Measurements from ENCODE around the gene CDR2. TPM values are rescaled to one million over a fixed set of nuclear protein-coding genes. Genes with fewer than 3 reads are reported as not detected.

The CDR2 gene
- total and polyA plus RNA-seq, 11 donors: 3.7 to 12.4 (median 6.0) TPM

- TF ChIP-seq CTCF (IDR thresholded peaks at IDR 0.05): no peak
- Histone ChIP-seq H3K27ac (no peak overlapping the region), H3K9me3 (no peaks in the 10 kb centered on the region), H3K27me3 (no peaks in the 10 kb centered on the region), H3K4me1 (no peaks in the 10 kb centered on the region), H3K36me3 (peaks cover 0 to 13% (median 3%) of the 10 kb centered on the region in 9 donors), H3K4me3 (no peak overlapping the region)
- intact Hi-C loops (cut with DNase I): no loop called here
- WGBS, 4 donors: 95 to 96% (median 95%) methylated on average over 7 of the region's 7 CpGs
- ATAC-seq (no peak), DNase-seq (no peak)
Observed at GRCh38 chr16:22413819-22414218, 39.4 kb upstream of the CDR2 start.

- no peaks in the 10 kb centered on the region for H3K27me3 ChIP-seq
- H3K4me1 ChIP-seq: peaks cover 0 to 4% (median 0%) of the 10 kb centered on the region in 12 donors
- no peak for DNase-seq
- no peak overlapping the region for H3K27ac ChIP-seq
- H3K9me3 ChIP-seq: no peaks in the 10 kb centered on the region
- H3K36me3 ChIP-seq: peaks cover 0 to 4% (median 0%) of the 10 kb centered on the region in 9 donors
- 92 to 99% (median 98%) methylated on average over 2 of the region's 2 CpGs for WGBS, 4 donors
- intact Hi-C loops (cut with DNase I): loop anchor here in 1 of 10 donors (10.0 kb wide), 1 partner anchor 53 kb away; no protein-coding TSS in a partner anchor
- ATAC-seq: no peak
- H3K4me3 ChIP-seq: no peak overlapping the region
- TF ChIP-seq CTCF (IDR thresholded peaks at IDR 0.05) (no peak), POLR2A (IDR thresholded peaks at IDR 0.05) (no peak)
Observed at GRCh38 chr16:22407486-22407885, 33.1 kb upstream of the CDR2 start.

- H3K27ac ChIP-seq: no peak overlapping the region
- peaks cover 0 to 4% (median 0%) of the 10 kb centered on the region in 9 donors for H3K36me3 ChIP-seq
- H3K4me1 ChIP-seq: peaks cover 0 to 15% (median 0%) of the 10 kb centered on the region in 12 donors
- no peaks in the 10 kb centered on the region for H3K9me3 ChIP-seq
- intact Hi-C loops (cut with DNase I): loop anchor here in 1 of 10 donors (10.0 kb wide), 1 partner anchor 47 kb away; no protein-coding TSS in a partner anchor
- TF ChIP-seq POLR2A (IDR thresholded peaks at IDR 0.05): no peak
- TF ChIP-seq CTCF (IDR thresholded peaks at IDR 0.05): no peak
- H3K4me3 ChIP-seq: no peak overlapping the region
- H3K27me3 ChIP-seq: no peaks in the 10 kb centered on the region
- DNase-seq: no peak
- no peak for ATAC-seq
Observed at GRCh38 chr16:22402191-22402590, 27.8 kb upstream of the CDR2 start.

GRCh38 chr16:22400900-22401299 lies 26.5 kb upstream of the CDR2 start:
- Histone ChIP-seq H3K36me3 (peaks cover 0 to 4% (median 0%) of the 10 kb centered on the region in 9 donors), H3K4me3 (no peak overlapping the region), H3K4me1 (peaks cover 0 to 15% (median 0%) of the 10 kb centered on the region in 12 donors), H3K27ac (no peak overlapping the region), H3K27me3 (no peaks in the 10 kb centered on the region), H3K9me3 (no peaks in the 10 kb centered on the region)
- DNase-seq (no peak), ATAC-seq (peak in 1 of 4 donors; percentile 48)
- intact Hi-C loops (cut with DNase I): loop anchor here in 1 of 10 donors (10.0 kb wide), 1 partner anchor 46 kb away; no protein-coding TSS in a partner anchor
- 85 to 89% (median 86%) methylated on average over 3 of the region's 3 CpGs for WGBS, 4 donors
- TF ChIP-seq CTCF (IDR thresholded peaks at IDR 0.05): no peak
- no peak for TF ChIP-seq POLR2A (IDR thresholded peaks at IDR 0.05)

All from heart left ventricle (tissue), 16 donors.